Measurements from ENCODE around the gene BATF2. TPM values are rescaled to one million over a fixed set of nuclear protein-coding genes. Genes with fewer than 3 reads are reported as not detected.

BATF2 gene
- polyA plus RNA-seq, 1 experiment, result 1.5 TPM

GRCh38 chr11:65003282-65003681 lies 6.5 kb upstream of the BATF2 start:
- Histone ChIP-seq H3K36me3 (ENCODE audit: control insufficient read depth, insufficient read depth, low read length) (no peaks in the 10 kb centered on the region), H3K4me3 (ENCODE audit: low read depth, low read length) (no peak overlapping the region), H3K27me3 (ENCODE audit: control insufficient read depth, insufficient read depth, low read length) (no peaks in the 10 kb centered on the region)
- TF ChIP-seq CTCF (IDR thresholded peaks at IDR 0.05; ENCODE audit: insufficient read depth, low read depth, low read length), result no peak
- ChIA-PET CTCF (interaction anchor here (0.6 to 4.3 kb wide), 4 partner anchors 11 to 114 kb away, joined by 3 to 30 read pairs (median 4); partner anchors contain the start of genes ARL2, TM7SF2 and ZNHIT2), POLR2A (no interaction called here)
- no peak for DNase-seq (ENCODE audit: low read depth)

GRCh38 chr11:65002706-65003105 lies 5.9 kb upstream of the BATF2 start:
- no peak for TF ChIP-seq CTCF (IDR thresholded peaks at IDR 0.05; ENCODE audit: insufficient read depth, low read depth, low read length)
- ChIA-PET CTCF (interaction anchor here (1.0 to 4.3 kb wide), 3 partner anchors 11 to 108 kb away, joined by 3 to 30 read pairs (median 4); partner anchors contain the start of genes ARL2 and TM7SF2), POLR2A (no interaction called here)
- no peak overlapping the region for H3K4me3 ChIP-seq (ENCODE audit: low read depth, low read length)
- no peaks in the 10 kb centered on the region for H3K27me3 ChIP-seq (ENCODE audit: control insufficient read depth, insufficient read depth, low read length)
- H3K36me3 ChIP-seq (ENCODE audit: control insufficient read depth, insufficient read depth, low read length), result no peaks in the 10 kb centered on the region
- DNase-seq (ENCODE audit: low read depth), result no peak

DNA sequence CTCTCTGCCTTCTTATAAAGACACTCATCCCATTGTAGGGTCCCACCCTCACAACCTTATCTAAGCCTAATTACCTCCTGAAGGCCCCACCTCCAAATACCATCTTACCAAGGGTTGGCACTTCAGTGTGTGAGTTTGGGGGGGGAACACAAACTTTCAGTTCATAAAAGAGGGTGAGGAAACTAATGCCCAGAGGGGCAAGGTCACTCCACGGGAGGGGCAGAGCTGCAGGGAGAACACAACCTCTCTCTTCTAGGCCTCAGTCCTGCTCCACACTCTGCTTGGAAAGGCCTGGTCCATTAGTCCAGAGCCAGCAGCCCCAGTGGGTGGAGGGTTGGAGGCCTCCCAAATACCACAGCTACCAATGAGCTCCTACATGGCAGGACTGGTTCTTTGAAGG lies 2.7 kb upstream of the BATF2 start:
- no peak for DNase-seq (ENCODE audit: low read depth)
- H3K4me3 ChIP-seq (ENCODE audit: low read depth, low read length), result no peak overlapping the region
- ChIA-PET CTCF (interaction anchor here (2.1 kb wide), 1 partner anchor 14 kb away, joined by 13 read pairs; the partner anchor contains the start of gene ARL2), POLR2A (no interaction called here)
- no peak for TF ChIP-seq CTCF (IDR thresholded peaks at IDR 0.05; ENCODE audit: insufficient read depth, low read depth, low read length)
- H3K27me3 ChIP-seq (ENCODE audit: control insufficient read depth, insufficient read depth, low read length), result no peaks in the 10 kb centered on the region
- no peaks in the 10 kb centered on the region for H3K36me3 ChIP-seq (ENCODE audit: control insufficient read depth, insufficient read depth, low read length)

DNA sequence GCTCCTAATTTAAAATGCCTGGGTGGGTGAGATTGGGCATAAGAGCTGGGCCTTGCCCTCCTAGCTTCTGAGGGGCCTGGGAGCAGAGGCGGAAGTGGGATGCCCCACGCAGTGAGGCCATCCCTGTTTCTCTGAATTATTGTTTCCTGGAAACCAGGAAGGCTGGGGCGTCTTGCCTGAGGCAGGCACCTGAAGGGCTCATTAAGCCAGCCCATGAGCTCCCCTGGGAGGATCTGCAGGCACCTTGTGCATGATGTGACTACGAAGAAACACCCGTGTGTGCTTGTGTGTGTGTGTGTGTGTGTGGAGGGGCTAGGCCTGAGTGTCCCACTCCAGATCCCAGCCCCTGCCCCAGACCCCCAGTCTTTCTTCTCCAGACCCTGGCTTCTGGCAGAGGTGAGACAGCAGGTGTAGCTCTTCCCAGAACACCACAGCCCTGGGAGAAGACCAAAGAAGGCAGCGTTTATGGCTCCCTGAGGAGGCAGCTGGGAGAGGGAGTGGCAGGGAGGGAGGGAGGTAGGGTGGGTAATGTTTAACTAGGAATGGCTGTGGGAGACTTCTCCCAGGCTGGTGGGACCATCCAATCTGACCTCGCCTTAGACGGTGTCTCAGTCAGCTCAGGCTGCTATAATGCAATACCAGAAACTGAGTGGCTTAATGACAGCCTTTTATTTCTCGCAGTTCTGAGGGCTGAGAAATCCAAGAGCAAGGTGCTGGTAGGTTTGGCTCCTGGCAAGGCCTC lies 2.1 kb upstream of the BATF2 start:
- Histone ChIP-seq H3K27me3 (ENCODE audit: control insufficient read depth, insufficient read depth, low read length) (no peaks in the 10 kb centered on the region; the same call in 1 of the 2 replicates), H3K36me3 (ENCODE audit: control insufficient read depth, insufficient read depth, low read length) (no peaks in the 10 kb centered on the region), H3K4me3 (ENCODE audit: low read depth, low read length) (no peak overlapping the region)
- ChIA-PET POLR2A (no interaction called here), CTCF (interaction anchor here (0.6 to 2.1 kb wide), 2 partner anchors 15 to 152 kb away, joined by 3 to 13 read pairs; partner anchors contain the start of gene ARL2)
- DNase-seq (ENCODE audit: low read depth), result no peak
- TF ChIP-seq CTCF (IDR thresholded peaks at IDR 0.05; ENCODE audit: insufficient read depth, low read depth, low read length), result no peak

GRCh38 chr11:64998141-64998540 lies 1.4 kb upstream of the BATF2 start:
- CTCF ChIA-PET, result interaction anchor here (1.6 to 2.1 kb wide), 3 partner anchors 15 to 104 kb away, joined by 3 to 13 read pairs (median 8); partner anchors contain the start of gene ARL2
- Histone ChIP-seq H3K4me3 (ENCODE audit: low read depth, low read length) (no peak overlapping the region), H3K27me3 (ENCODE audit: control insufficient read depth, insufficient read depth, low read length) (no peaks in the 10 kb centered on the region; the same call in 1 of the 2 replicates), H3K36me3 (ENCODE audit: control insufficient read depth, insufficient read depth, low read length) (no peaks in the 10 kb centered on the region)
- POLR2A ChIA-PET, result no interaction called here
- DNase-seq (ENCODE audit: low read depth), result no peak
- TF ChIP-seq CTCF (IDR thresholded peaks at IDR 0.05; ENCODE audit: insufficient read depth, low read depth, low read length), result no peak
